ENCODE results near the gene HIRA.

DNA sequence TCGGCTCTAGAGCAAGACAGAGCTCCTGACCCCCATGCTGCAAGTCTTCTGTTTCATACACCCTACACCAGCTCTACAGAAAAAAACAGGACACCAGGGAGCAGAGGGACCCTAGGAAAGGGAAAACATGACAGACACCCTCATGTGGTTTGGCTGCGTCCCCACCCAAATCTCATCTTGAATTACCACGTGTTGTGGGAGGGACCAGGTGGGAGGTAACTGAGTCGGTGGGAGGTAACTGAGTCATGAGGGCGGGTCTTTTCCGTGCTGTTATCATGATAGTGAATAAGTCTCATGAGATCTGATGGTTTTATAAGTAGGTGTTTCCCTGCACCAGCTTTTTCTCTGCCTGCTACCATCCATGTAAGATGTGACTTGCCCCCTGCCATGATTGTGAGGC lies 22.6 kb upstream of the HIRA start:
- TF ChIP-seq, protein P1, sequence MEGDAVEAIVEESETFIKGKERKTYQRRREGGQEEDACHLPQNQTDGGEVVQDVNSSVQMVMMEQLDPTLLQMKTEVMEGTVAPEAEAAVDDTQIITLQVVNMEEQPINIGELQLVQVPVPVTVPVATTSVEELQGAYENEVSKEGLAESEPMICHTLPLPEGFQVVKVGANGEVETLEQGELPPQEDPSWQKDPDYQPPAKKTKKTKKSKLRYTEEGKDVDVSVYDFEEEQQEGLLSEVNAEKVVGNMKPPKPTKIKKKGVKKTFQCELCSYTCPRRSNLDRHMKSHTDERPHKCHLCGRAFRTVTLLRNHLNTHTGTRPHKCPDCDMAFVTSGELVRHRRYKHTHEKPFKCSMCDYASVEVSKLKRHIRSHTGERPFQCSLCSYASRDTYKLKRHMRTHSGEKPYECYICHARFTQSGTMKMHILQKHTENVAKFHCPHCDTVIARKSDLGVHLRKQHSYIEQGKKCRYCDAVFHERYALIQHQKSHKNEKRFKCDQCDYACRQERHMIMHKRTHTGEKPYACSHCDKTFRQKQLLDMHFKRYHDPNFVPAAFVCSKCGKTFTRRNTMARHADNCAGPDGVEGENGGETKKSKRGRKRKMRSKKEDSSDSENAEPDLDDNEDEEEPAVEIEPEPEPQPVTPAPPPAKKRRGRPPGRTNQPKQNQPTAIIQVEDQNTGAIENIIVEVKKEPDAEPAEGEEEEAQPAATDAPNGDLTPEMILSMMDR (IDR thresholded peaks at IDR 0.05), result no peak
- TF ChIP-seq POLR2A (IDR thresholded peaks at IDR 0.05), result no peak
